Measurements from ENCODE around the gene TSSC4.

GRCh38 chr11:2380396-2380795, 20.2 kb upstream of the TSSC4 start:
- TF ChIP-seq CTCF (IDR thresholded peaks at IDR 0.05) (no peak), POLR2A (IDR thresholded peaks at IDR 0.05) (no peak)

Data from stomach (tissue), 4 donors.